Dermis microvascular lymphatic vessel endothelial cell (primary cell): ENCODE measurements around the gene SHROOM4. TPM values are rescaled to one million over a fixed set of nuclear protein-coding genes. Genes with fewer than 3 reads are reported as not detected.

Source experiments
- DNase-seq, 2 donors: peaks; one replicate each; pipeline versions ENCODE4 v3.0.0 to v3.0.0-alpha.2; 2010; ENCODE audit warnings: low read depth in 2 of 2
- total RNA-seq: library from RNA; depleted of rRNA; stranded (reverse); fragments of >200 nt; gene quantifications from 2 replicates; pipeline ENCODE4 v1.2.1, GENCODE V29; 2014

SHROOM4 gene
- total RNA-seq, 1 donor from 2014 or later, result 20.3 TPM

DNA sequence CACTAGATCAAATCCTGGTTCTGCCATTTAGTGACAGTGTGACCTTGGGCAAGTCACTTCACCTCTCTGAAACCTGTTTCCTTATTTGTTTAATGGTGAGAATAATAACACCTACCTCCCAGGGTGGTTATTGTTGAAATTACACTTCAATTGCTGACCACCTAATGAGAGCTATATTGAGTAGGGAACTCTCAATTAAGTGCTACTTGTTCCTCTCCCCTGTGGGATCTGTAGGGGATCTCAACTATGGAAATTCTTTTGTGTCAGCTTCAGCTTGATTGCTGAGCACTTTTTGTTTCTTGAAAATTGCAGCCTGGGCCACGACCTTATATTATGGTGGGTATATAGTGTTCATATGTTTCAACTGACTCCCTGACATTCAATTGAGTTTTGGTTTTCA lies 102.1 kb downstream of the SHROOM4 start:
- no peak for DNase-seq

- DNase-seq, result no peak
These were observed 105.9 kb downstream of the SHROOM4 start for GRCh38 chrX:50707955-50708699.

GRCh38 chrX:50707405-50707804 lies 106.6 kb downstream of the SHROOM4 start:
- peak in 1 of 2 donors; percentile 40 for DNase-seq

DNA sequence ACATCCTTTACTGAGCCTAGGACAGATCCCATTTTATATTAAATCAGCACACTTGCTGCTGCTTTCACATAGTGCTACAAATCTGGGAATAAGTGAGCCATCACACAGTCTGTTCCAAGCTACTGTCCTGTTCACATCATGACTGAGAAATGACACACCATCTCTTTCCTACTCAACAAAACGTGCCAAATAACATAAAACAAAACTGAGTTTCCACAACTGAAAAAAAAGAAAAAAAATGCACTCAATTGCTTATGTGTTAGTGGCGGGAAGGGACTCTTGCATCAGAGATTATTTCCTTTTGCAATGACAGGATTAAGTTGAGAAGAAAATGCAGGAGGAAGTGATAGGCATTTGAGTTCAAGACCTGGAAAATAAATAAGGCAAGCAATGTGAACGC lies 109.0 kb downstream of the SHROOM4 start:
- peak; percentile 35 to 65 for DNase-seq

DNA sequence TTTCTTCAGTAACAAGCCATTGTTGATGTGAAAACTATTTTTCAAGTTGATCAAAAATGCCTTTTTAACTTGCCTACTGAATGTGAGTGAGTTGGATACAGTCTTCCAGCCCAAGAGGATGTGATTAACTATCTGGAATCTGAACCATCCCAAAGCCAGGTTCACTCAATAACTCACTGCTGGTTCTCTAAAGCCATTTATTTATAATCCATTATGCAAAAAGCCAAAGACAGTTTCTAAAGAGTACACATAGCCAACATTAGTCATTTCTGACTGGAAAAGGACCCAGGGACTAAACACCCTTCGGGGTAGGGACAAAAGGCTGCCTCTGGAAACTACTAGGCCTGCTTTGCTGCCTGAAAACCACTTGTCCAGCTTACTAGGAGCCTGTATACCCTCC lies 109.6 kb downstream of the SHROOM4 start:
- DNase-seq, result no peak

- peak in 1 of 2 donors; percentile 26 for DNase-seq
These were observed 113.1 kb downstream of the SHROOM4 start for GRCh38 chrX:50700921-50701320.

DNA sequence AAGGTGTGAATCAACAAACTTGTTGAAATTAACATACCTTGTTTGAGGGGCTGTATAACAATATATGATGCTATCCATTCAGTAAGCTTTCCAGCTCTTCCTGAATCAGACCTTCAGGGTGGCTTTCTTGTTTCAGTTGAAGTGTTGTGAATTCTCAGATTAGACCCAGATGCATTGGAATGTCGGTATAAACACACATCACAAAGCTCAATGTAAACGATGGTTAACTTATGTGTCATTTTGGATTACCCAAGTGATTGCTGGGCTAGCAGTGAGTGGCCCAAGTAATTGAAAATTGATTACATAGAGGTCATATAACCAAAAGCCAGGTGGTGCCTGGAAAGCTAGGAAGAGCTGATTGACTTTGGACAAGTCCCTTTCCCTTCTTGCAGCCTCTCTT lies 115.0 kb downstream of the SHROOM4 start:
- no peak for DNase-seq

DNA sequence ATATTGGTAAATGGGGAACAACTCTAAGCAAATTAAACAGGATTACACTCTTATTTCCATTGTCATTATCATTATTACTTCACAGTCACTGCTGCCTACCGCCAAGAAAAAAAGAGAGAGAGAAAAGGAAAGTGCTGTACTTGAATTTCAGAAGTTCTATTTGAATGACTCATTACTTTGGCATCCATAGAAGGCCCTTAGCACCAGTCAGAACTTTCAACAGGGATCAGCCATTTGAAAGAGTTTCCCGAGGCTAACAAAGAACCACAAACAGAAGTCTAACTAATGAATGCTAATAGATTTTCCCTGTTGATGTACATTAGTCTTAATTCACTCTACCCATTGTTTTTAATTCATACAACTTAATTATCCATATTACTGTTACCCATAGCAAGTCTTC lies 116.3 kb downstream of the SHROOM4 start:
- peak in 1 of 2 donors; percentile 62 for DNase-seq

GRCh38 chrX:50691820-50692219 lies 122.2 kb downstream of the SHROOM4 start:
- DNase-seq, result peak; percentile 38 to 48

- DNase-seq, result peak in 1 of 2 donors; percentile 58
These were observed 129.1 kb downstream of the SHROOM4 start for GRCh38 chrX:50684871-50685270.

DNA sequence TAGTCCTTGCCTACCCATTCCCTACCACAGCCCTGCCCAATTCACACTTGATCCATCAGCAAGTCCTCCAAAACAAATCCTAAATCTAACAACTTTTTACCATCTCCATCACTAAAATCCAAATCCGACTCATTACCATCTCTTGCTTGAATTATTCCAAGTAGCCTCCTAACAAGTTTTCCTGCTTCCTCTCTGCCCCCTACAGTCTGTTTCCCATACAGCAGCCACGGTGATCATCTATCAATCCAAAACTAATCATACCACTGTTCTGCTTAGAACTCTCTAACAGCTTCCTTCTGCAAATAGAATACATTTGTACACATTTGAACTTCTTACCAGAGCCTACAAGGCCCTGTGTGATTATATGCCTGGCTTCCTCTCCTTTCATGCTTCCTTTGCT lies 133.0 kb downstream of the SHROOM4 start:
- peak; percentile 18 to 46 for DNase-seq

GRCh38 chrX:50677789-50678188 lies 136.2 kb downstream of the SHROOM4 start:
- DNase-seq, result peak; percentile 26 to 60

GRCh38 chrX:50671661-50672060 lies 142.3 kb downstream of the SHROOM4 start:
- DNase-seq, result no peak

- DNase-seq, result no peak
These were observed 145.1 kb downstream of the SHROOM4 start for GRCh38 chrX:50668860-50669259.

DNA sequence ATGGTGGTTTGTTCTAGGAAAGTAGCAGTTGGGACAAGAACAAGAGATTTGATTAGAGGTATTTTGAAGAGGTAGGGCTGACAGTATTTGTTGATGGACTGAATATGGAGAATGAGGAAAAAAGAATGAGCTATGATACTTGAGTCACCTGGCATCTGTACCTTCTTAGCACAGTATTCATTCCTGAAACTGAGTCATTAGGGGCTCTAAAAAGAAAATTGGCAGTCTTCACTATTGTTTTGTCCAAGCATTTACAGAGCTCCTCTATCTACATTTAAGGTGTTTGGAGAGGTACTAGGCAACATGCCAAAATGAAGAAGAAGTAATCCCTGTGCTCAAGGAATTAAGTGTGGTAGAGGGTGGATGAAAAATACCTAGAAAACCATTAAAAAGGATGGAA lies 165.8 kb downstream of the SHROOM4 start:
- no peak for DNase-seq

- no peak for DNase-seq
These were observed 169.5 kb downstream of the SHROOM4 start for GRCh38 chrX:50644496-50644895.

DNA sequence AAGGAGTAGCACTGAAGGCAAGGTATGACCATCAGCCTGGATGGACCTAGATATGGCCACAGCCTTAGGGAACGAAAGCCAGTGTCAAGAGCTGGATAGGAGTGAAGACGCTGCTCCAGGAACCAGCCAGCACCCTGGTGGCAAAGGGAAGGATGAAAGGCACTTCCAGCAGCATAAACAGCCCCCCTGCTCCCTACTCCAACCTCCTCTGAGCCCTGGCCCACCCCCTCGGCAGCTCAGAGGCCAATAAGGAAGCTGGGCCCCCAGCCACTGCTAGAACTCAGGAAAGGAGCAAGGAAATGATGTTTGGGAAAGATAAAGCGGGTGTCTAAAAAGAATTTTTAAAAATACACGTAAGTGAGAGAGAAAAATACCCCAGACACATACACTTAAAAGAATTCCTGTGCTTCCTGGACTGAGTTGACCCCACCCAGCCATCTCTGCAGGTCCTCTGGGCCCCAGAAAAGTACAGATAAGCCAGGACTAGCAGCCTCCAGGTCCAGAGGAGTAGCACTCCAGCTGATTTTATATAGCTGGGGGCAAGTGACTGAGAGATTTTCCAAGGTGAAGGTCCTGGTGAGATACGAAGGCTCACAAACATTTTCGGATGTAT lies 170.4 kb downstream of the SHROOM4 start:
- peak; percentile 38 to 90 for DNase-seq

DNA sequence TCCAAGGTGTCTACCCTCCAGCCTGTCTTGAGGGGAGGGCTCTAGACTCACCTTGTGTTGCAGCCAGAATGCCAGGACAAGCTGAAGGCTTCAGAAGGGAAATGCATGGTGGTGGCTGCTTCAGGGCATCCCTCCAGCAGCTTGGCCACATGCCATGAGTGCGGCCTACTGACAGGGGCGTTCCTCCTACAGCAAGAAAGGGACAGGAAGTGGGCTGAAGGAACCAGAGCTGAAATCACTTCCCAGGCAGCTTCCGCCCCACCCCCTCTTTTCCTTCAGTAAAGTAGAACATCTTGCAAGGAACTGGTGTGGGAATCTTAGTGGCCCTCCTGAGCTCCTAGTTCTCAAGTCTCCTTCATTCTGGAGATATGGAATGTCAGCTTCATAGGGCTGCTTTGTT lies 175.9 kb downstream of the SHROOM4 start:
- peak in 1 of 2 donors; percentile 39 for DNase-seq

GRCh38 chrX:50635817-50636365 lies 178.1 kb downstream of the SHROOM4 start:
- DNase-seq, result no peak

GRCh38 chrX:50635162-50635561 lies 178.8 kb downstream of the SHROOM4 start:
- DNase-seq, result no peak

GRCh38 chrX:50629774-50630173 lies 184.2 kb downstream of the SHROOM4 start:
- DNase-seq, result no peak

GRCh38 chrX:50627696-50628095 lies 186.3 kb downstream of the SHROOM4 start:
- DNase-seq, result no peak

DNA sequence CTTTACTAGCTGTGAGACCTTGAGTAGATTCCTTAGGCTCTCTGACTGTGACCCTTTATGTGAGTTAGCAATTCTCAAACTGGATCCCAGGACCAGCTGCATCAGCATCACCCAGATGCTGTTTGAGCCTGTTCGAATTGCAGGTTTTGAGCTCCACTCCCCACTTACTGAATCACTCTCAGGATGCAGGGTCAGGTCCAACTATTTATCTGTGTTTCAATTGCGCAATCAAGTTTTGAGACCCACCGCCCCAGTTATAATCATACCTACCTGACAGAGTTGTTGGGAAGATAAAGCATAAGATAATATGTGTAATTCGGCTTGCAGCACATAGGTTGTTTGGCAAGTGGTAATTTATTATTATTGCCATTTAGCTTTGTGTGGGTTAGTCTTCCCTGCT lies 187.6 kb downstream of the SHROOM4 start:
- no peak for DNase-seq
